Activated naive CD8-positive, alpha-beta T cell treated with anti-CD3 and anti-CD28 coated beads for 36 hours (primary cell): ENCODE measurements around the gene TRERF1. TPM values are rescaled to one million over a fixed set of nuclear protein-coding genes. Genes with fewer than 3 reads are reported as not detected.

ENCODE experiments used
- DNase-seq: peaks from one replicate; pipeline ENCODE4 v3.0.0; 2021
- H3K27ac Mint-ChIP-seq: one replicate; pipeline ENCODE4 v1.8.0; 2022; ENCODE audit warnings: mild to moderate bottlenecking, moderate library complexity, mixed read lengths
- H3K27me3 Mint-ChIP-seq: one replicate; pipeline ENCODE4 v1.8.0; 2022; ENCODE audit warnings: mild to moderate bottlenecking, mixed read lengths
- H3K36me3 Mint-ChIP-seq: one replicate; pipeline ENCODE4 v1.8.0; 2021; ENCODE audit warnings: mild to moderate bottlenecking, mixed read lengths
- H3K4me1 Mint-ChIP-seq: one replicate; pipeline ENCODE4 v1.8.0; 2021; ENCODE audit warnings: mixed read lengths
- H3K4me3 Mint-ChIP-seq: one replicate; pipeline ENCODE4 v1.8.0; 2022; ENCODE audit warnings: mild to moderate bottlenecking, moderate library complexity, mixed read lengths
- H3K9me3 Mint-ChIP-seq: one replicate; pipeline ENCODE4 v1.8.0; 2022; ENCODE audit warnings: mixed read lengths
- total RNA-seq, 2 experiments: library from RNA; stranded (reverse); gene quantifications; one replicate each; pipeline ENCODE4 v1.2.3, GENCODE V29; 2021

The TRERF1 gene
- total RNA-seq, 2 experiments from 2014 or later: 6.5 to 6.9 TPM

GRCh38 chr6:42315991-42316970, 135.4 kb downstream of the TRERF1 start:
- H3K36me3 Mint-ChIP-seq: no peaks in the 10 kb centered on the region
- H3K4me3 Mint-ChIP-seq: no peak overlapping the region
- H3K9me3 Mint-ChIP-seq: peaks cover 2% of the 10 kb centered on the region
- H3K4me1 Mint-ChIP-seq: peaks cover 25% of the 10 kb centered on the region
- DNase-seq: peak; percentile 14
- H3K27ac Mint-ChIP-seq: peak overlapping the region; percentile 8
- no peaks in the 10 kb centered on the region for H3K27me3 Mint-ChIP-seq

DNA sequence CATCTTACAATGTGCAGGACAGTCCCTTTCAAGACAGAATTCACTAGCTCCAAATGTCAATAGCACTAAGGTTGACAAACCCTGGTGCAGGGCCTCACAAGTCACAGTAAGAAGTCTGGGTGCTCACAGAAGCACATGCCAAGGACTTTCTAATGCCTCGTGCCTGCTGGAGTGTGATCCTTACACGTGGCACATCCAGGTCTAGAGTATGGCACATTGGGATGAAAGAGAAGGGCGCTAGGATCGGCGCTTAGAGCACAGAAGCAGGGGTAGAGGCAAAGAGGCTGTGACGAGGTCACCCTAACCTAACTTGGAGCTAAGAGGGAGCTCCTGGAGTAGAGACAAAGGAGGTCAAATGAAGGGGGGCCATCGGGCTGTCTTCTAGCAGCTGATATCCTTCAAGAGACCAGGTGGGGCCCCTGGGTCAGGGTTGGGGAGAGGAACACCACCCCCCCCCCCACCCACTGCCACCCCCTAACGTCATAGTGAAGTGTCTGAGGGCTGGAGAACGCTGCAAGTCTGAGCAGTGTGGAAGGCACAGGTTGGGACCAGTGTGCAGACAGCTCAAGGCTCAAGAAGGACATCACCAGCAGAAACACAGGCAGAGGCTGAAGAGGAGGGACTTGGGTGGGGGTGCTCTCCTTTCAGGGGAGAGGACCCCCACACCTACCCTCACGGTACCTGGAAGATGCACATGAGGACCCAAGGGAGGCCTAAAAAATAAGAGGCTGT, 136.3 kb downstream of the TRERF1 start:
- Mint-ChIP-seq H3K9me3 (no peaks in the 10 kb centered on the region), H3K4me3 (no peak overlapping the region), H3K27ac (no peak overlapping the region), H3K27me3 (no peaks in the 10 kb centered on the region), H3K36me3 (no peaks in the 10 kb centered on the region), H3K4me1 (peaks cover 22% of the 10 kb centered on the region)
- DNase-seq: no peak

- no peaks in the 10 kb centered on the region for H3K36me3 Mint-ChIP-seq
- DNase-seq: no peak
- H3K27ac Mint-ChIP-seq: no peak overlapping the region
- H3K4me1 Mint-ChIP-seq: peaks cover 22% of the 10 kb centered on the region
- H3K9me3 Mint-ChIP-seq: no peaks in the 10 kb centered on the region
- H3K27me3 Mint-ChIP-seq: no peaks in the 10 kb centered on the region
- H3K4me3 Mint-ChIP-seq: no peak overlapping the region
Measured at GRCh38 chr6:42314571-42315258, 137.0 kb downstream of the TRERF1 start.

GRCh38 chr6:42313941-42314570, 137.7 kb downstream of the TRERF1 start:
- Mint-ChIP-seq H3K27me3 (no peaks in the 10 kb centered on the region), H3K36me3 (no peaks in the 10 kb centered on the region), H3K4me1 (peaks cover 22% of the 10 kb centered on the region), H3K9me3 (no peaks in the 10 kb centered on the region), H3K27ac (no peak overlapping the region), H3K4me3 (no peak overlapping the region)
- DNase-seq: no peak

- no peak overlapping the region for H3K4me3 Mint-ChIP-seq
- H3K27ac Mint-ChIP-seq: no peak overlapping the region
- H3K27me3 Mint-ChIP-seq: no peaks in the 10 kb centered on the region
- no peak for DNase-seq
- H3K36me3 Mint-ChIP-seq: no peaks in the 10 kb centered on the region
- peaks cover 22% of the 10 kb centered on the region for H3K4me1 Mint-ChIP-seq
- no peaks in the 10 kb centered on the region for H3K9me3 Mint-ChIP-seq
Measured at GRCh38 chr6:42313038-42313437, 138.7 kb downstream of the TRERF1 start.

- Mint-ChIP-seq H3K27ac (no peak overlapping the region), H3K4me1 (no peaks in the 10 kb centered on the region), H3K27me3 (no peaks in the 10 kb centered on the region), H3K4me3 (no peak overlapping the region), H3K9me3 (no peaks in the 10 kb centered on the region), H3K36me3 (no peaks in the 10 kb centered on the region)
- DNase-seq: no peak
Measured at GRCh38 chr6:42307141-42307470, 144.6 kb downstream of the TRERF1 start.

GRCh38 chr6:42306439-42307140, 145.1 kb downstream of the TRERF1 start:
- Mint-ChIP-seq H3K4me1 (no peaks in the 10 kb centered on the region), H3K27ac (no peak overlapping the region), H3K9me3 (no peaks in the 10 kb centered on the region), H3K4me3 (no peak overlapping the region), H3K27me3 (no peaks in the 10 kb centered on the region), H3K36me3 (no peaks in the 10 kb centered on the region)
- no peak for DNase-seq

GRCh38 chr6:42304053-42304712, 147.5 kb downstream of the TRERF1 start:
- no peaks in the 10 kb centered on the region for H3K4me1 Mint-ChIP-seq
- peaks cover 4% of the 10 kb centered on the region for H3K36me3 Mint-ChIP-seq
- H3K27me3 Mint-ChIP-seq: no peaks in the 10 kb centered on the region
- H3K9me3 Mint-ChIP-seq: no peaks in the 10 kb centered on the region
- DNase-seq: no peak
- H3K4me3 Mint-ChIP-seq: no peak overlapping the region
- no peak overlapping the region for H3K27ac Mint-ChIP-seq

DNA sequence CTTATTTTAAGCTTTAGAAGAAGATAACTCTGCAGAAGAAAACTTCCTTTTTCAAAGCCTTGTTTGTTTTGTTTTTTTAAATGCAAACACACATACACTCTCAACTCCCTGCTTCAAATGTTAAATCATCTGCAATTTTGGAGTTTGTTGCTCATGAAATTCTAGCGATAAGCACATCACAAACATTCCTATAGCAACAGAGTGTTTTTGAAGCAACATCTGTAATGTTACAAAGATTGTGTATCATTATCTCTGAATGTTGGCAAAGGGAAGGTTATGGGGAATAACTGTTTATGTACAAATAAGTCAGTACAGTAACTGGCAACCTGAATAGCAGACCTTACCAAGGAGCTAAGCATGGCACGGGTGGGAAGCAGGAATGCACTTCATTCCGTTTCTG, 149.3 kb downstream of the TRERF1 start:
- Mint-ChIP-seq H3K4me3 (no peak overlapping the region), H3K27me3 (no peaks in the 10 kb centered on the region), H3K36me3 (peaks cover 4% of the 10 kb centered on the region), H3K9me3 (no peaks in the 10 kb centered on the region), H3K4me1 (peaks cover 2% of the 10 kb centered on the region), H3K27ac (no peak overlapping the region)
- no peak for DNase-seq

- Mint-ChIP-seq H3K27me3 (no peaks in the 10 kb centered on the region), H3K27ac (no peak overlapping the region), H3K9me3 (no peaks in the 10 kb centered on the region), H3K36me3 (peaks cover 6% of the 10 kb centered on the region), H3K4me3 (no peak overlapping the region), H3K4me1 (peaks cover 4% of the 10 kb centered on the region)
- no peak for DNase-seq
Measured at GRCh38 chr6:42301986-42302385, 149.7 kb downstream of the TRERF1 start.

DNA sequence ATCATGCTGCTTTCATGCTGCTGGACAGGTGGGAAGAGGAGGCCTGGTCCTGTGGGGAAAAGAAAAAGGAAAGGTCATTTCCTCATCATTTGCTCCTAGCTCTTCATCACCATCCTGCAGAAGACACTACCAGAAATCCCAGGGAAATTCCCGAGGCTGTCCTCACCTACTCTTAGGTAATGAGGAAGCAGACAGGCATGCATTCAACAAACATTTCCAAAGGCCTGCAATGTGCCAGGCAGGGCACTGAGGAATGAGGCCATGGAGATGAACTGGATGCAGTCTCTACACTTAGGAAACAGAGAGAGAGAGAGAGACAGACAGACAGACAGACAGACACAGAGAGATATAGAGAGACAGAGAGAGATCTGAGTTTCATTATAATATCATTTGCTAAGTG, 151.0 kb downstream of the TRERF1 start:
- no peak overlapping the region for H3K4me3 Mint-ChIP-seq
- peaks cover 11% of the 10 kb centered on the region for H3K4me1 Mint-ChIP-seq
- DNase-seq: no peak
- peaks cover 11% of the 10 kb centered on the region for H3K36me3 Mint-ChIP-seq
- no peak overlapping the region for H3K27ac Mint-ChIP-seq
- H3K9me3 Mint-ChIP-seq: no peaks in the 10 kb centered on the region
- H3K27me3 Mint-ChIP-seq: no peaks in the 10 kb centered on the region

DNA sequence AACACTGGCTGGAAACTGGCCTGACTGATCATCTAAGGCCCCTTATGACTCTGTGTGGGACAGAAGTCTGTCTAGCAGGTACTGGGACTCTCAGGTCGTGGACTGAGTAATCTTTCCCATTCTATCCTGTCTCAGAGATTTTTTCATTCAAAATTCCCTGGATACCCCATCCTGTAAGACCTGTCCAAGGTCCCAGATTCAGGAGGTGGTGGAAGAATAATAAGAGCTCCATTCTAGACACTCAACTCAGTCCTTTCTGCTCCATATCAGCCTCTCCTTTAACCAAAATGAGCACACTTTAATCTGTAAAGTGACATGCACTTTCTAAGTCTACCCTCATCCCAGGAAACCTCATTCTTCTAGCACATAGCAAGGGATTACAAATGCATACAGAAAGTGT, 151.5 kb downstream of the TRERF1 start:
- H3K36me3 Mint-ChIP-seq: peaks cover 11% of the 10 kb centered on the region
- no peaks in the 10 kb centered on the region for H3K27me3 Mint-ChIP-seq
- H3K27ac Mint-ChIP-seq: no peak overlapping the region
- H3K9me3 Mint-ChIP-seq: no peaks in the 10 kb centered on the region
- H3K4me3 Mint-ChIP-seq: no peak overlapping the region
- DNase-seq: no peak
- peaks cover 15% of the 10 kb centered on the region for H3K4me1 Mint-ChIP-seq

DNA sequence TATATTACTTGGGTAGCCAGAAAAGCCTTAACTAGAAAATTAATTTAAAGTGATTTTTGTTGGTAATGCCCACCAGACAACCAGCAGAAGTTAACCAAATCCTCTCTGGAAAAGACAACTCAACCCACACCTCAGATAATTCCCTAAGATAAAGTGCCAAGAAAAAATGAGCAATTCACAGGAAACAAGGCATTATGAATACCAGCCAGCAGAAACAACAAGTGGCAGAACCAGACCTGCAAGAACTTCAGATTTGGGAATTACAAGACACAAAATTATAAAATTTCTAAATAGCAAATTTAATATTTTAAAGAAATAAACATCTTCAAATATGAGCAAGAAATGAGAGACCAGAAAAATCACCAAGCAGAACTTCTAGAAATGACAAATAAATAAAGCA, 154.1 kb downstream of the TRERF1 start:
- Mint-ChIP-seq H3K4me1 (peaks cover 34% of the 10 kb centered on the region), H3K9me3 (no peaks in the 10 kb centered on the region), H3K27ac (no peak overlapping the region), H3K27me3 (no peaks in the 10 kb centered on the region), H3K4me3 (no peak overlapping the region), H3K36me3 (peaks cover 21% of the 10 kb centered on the region)
- no peak for DNase-seq

GRCh38 chr6:42296614-42297013, 155.1 kb downstream of the TRERF1 start:
- no peak for DNase-seq
- H3K4me1 Mint-ChIP-seq: peaks cover 41% of the 10 kb centered on the region
- peaks cover 21% of the 10 kb centered on the region for H3K36me3 Mint-ChIP-seq
- no peaks in the 10 kb centered on the region for H3K9me3 Mint-ChIP-seq
- H3K27ac Mint-ChIP-seq: no peak overlapping the region
- no peak overlapping the region for H3K4me3 Mint-ChIP-seq
- H3K27me3 Mint-ChIP-seq: no peaks in the 10 kb centered on the region
